ENCODE results near the gene ADAMTS19.

The ADAMTS19 gene

GRCh38 chr5:129696636-129697035 lies 236.5 kb downstream of the ADAMTS19 start:
- no peak for DNase-seq (ENCODE audit: low spot score)
- TF ChIP-seq CTCF (IDR thresholded peaks at IDR 0.05; ENCODE audit: extremely low read depth, insufficient read depth, missing control alignments), result no peak
- in situ Hi-C loops (cut with MboI; ENCODE audit: low pct_unique_long_range_greater_than_20kb, low sequenced_read_pairs, unreplicated experiment), result no loop called here

- in situ Hi-C loops (cut with MboI; ENCODE audit: low pct_unique_long_range_greater_than_20kb, low sequenced_read_pairs, unreplicated experiment), result no loop called here
- DNase-seq (ENCODE audit: low spot score), result no peak
- TF ChIP-seq CTCF (IDR thresholded peaks at IDR 0.05; ENCODE audit: extremely low read depth, insufficient read depth, missing control alignments), result no peak
These were observed 238.6 kb downstream of the ADAMTS19 start for GRCh38 chr5:129698661-129699060.

- no peak for TF ChIP-seq CTCF (IDR thresholded peaks at IDR 0.05; ENCODE audit: extremely low read depth, insufficient read depth, missing control alignments)
- in situ Hi-C loops (cut with MboI; ENCODE audit: low pct_unique_long_range_greater_than_20kb, low sequenced_read_pairs, unreplicated experiment), result no loop called here
- DNase-seq (ENCODE audit: low spot score), result no peak
These were observed 256.1 kb downstream of the ADAMTS19 start for GRCh38 chr5:129716235-129716634.

GRCh38 chr5:129716651-129717050 lies 256.6 kb downstream of the ADAMTS19 start:
- in situ Hi-C loops (cut with MboI; ENCODE audit: low pct_unique_long_range_greater_than_20kb, low sequenced_read_pairs, unreplicated experiment), result no loop called here
- no peak for DNase-seq (ENCODE audit: low spot score)
- TF ChIP-seq CTCF (IDR thresholded peaks at IDR 0.05; ENCODE audit: extremely low read depth, insufficient read depth, missing control alignments), result no peak

- in situ Hi-C loops (cut with MboI; ENCODE audit: low pct_unique_long_range_greater_than_20kb, low sequenced_read_pairs, unreplicated experiment), result no loop called here
- TF ChIP-seq CTCF (IDR thresholded peaks at IDR 0.05; ENCODE audit: extremely low read depth, insufficient read depth, missing control alignments), result no peak
- DNase-seq (ENCODE audit: low spot score), result no peak
These were observed 257.7 kb downstream of the ADAMTS19 start for GRCh38 chr5:129717751-129718310.

- no peak for DNase-seq (ENCODE audit: low spot score)
- TF ChIP-seq CTCF (IDR thresholded peaks at IDR 0.05; ENCODE audit: extremely low read depth, insufficient read depth, missing control alignments), result no peak
- in situ Hi-C loops (cut with MboI; ENCODE audit: low pct_unique_long_range_greater_than_20kb, low sequenced_read_pairs, unreplicated experiment), result no loop called here
These were observed 258.5 kb downstream of the ADAMTS19 start for GRCh38 chr5:129718471-129719090.

Data from GM13977 (cell line).